ENCODE measurements around the gene STRN. TPM values are rescaled to one million over a fixed set of nuclear protein-coding genes. Genes with fewer than 3 reads are reported as not detected.
"Not testable (repeated sequence)": the region's sequence is repeated elsewhere in the genome, so short reads cannot be mapped to it uniquely, and the experiment has no call there.

The STRN gene
- total RNA-seq, 2 experiments from 2014 or later = 16.1 to 32.6 TPM

- H3K27ac ChIP-seq (ENCODE audit: low read depth, low read length, poor library complexity, severe bottlenecking) = no peak overlapping the region
- no peak for DNase-seq (ENCODE audit: low spot score)
- H3K36me3 ChIP-seq (ENCODE audit: insufficient read depth, low read length) = peaks cover 25% of the 10 kb centered on the region
- H4K20me1 ChIP-seq (ENCODE audit: insufficient read depth, low read length) = no peaks in the 10 kb centered on the region
- no peak overlapping the region for H3K4me3 ChIP-seq (ENCODE audit: low read depth, low read length, poor library complexity, severe bottlenecking)
- H3K4me2 ChIP-seq (ENCODE audit: low read length) = no peak overlapping the region
- intact Hi-C loops (cut with micrococcal nuclease; ENCODE audit: unreplicated experiment) = no loop called here
- no TSS peak for BruUV-seq (replicated peaks)
- H3K9me2 ChIP-seq (ENCODE audit: insufficient read depth, low read length) = no peaks in the 10 kb centered on the region
- H3K9me3 ChIP-seq (ENCODE audit: low read length) = no peaks in the 10 kb centered on the region
- no peak for TF ChIP-seq EZH2phosphoT487 (IDR thresholded peaks at IDR 0.05; ENCODE audit: borderline replicate concordance, low read depth, low read length)
- TF ChIP-seq CTCF (conservative IDR thresholded peaks at IDR 0.05; ENCODE audit: low read length) = no peak
- H3K79me2 ChIP-seq (ENCODE audit: insufficient read depth, low read depth, low read length) = no peaks in the 10 kb centered on the region
- CTCF ChIA-PET (ENCODE audit: unreplicated experiment) = no interaction called here
- POLR2A ChIA-PET = interaction anchor here (0.6 to 1.0 kb wide), 4 partner anchors 8 to 13 kb away, joined by 3 to 6 read pairs (median 4); no protein-coding TSS in a partner anchor
- no peaks in the 10 kb centered on the region for H3K4me1 ChIP-seq (ENCODE audit: insufficient read depth, low read length, poor library complexity, severe bottlenecking)
- no peak overlapping the region for H2AFZ ChIP-seq (ENCODE audit: low read length)
Observed at GRCh38 chr2:36981911-36982310, 15.6 kb upstream of the STRN start.

GRCh38 chr2:36979007-36979406 is 12.7 kb upstream of the STRN start:
- POLR2A ChIA-PET = interaction anchor here (0.6 to 1.1 kb wide), 2 partner anchors 9 to 41 kb away, joined by 3 read pairs; no protein-coding TSS in a partner anchor
- not testable (repeated sequence) for BruUV-seq (replicated peaks); DNase-seq (ENCODE audit: low spot score)

GRCh38 chr2:36976065-36976464 is 9.7 kb upstream of the STRN start:
- Histone ChIP-seq H3K4me3 (ENCODE audit: low read depth, low read length, poor library complexity, severe bottlenecking) (no peak overlapping the region), H2AFZ (ENCODE audit: low read length) (no peak overlapping the region), H3K79me2 (ENCODE audit: insufficient read depth, low read depth, low read length) (no peaks in the 10 kb centered on the region), H3K9me3 (ENCODE audit: low read length) (no peaks in the 10 kb centered on the region), H3K4me1 (ENCODE audit: insufficient read depth, low read length, poor library complexity, severe bottlenecking) (no peaks in the 10 kb centered on the region), H3K4me2 (ENCODE audit: low read length) (no peak overlapping the region), H3K9me2 (ENCODE audit: insufficient read depth, low read length) (no peaks in the 10 kb centered on the region), H4K20me1 (ENCODE audit: insufficient read depth, low read length) (no peaks in the 10 kb centered on the region), H3K36me3 (ENCODE audit: insufficient read depth, low read length) (peaks cover 15% of the 10 kb centered on the region; the same call in 1 of the 2 replicates), H3K27ac (ENCODE audit: low read depth, low read length, poor library complexity, severe bottlenecking) (no peak overlapping the region)
- ChIA-PET POLR2A (interaction anchor here (0.6 to 0.9 kb wide), 3 partner anchors 28 to 1383 kb away, joined by 3 read pairs; no protein-coding TSS in a partner anchor), CTCF (ENCODE audit: unreplicated experiment) (no interaction called here)
- BruUV-seq (replicated peaks) = no TSS peak
- no peak for TF ChIP-seq EZH2phosphoT487 (IDR thresholded peaks at IDR 0.05; ENCODE audit: borderline replicate concordance, low read depth, low read length)
- no peak for TF ChIP-seq CTCF (conservative IDR thresholded peaks at IDR 0.05; ENCODE audit: low read length)
- intact Hi-C loops (cut with micrococcal nuclease; ENCODE audit: unreplicated experiment) = no loop called here
- DNase-seq (ENCODE audit: low spot score) = no peak

More at GRCh38 chr2:36979007-36979406, 12.7 kb upstream of the STRN start:
- H4K20me1 ChIP-seq (ENCODE audit: insufficient read depth, low read length); H2AFZ ChIP-seq (ENCODE audit: low read length); H3K9me2 ChIP-seq (ENCODE audit: insufficient read depth, low read length); H3K27ac ChIP-seq (ENCODE audit: low read depth, low read length, poor library complexity, severe bottlenecking); H3K4me1 ChIP-seq (ENCODE audit: insufficient read depth, low read length, poor library complexity, severe bottlenecking); CTCF ChIA-PET (ENCODE audit: unreplicated experiment); H3K9me3 ChIP-seq (ENCODE audit: low read length); H3K79me2 ChIP-seq (ENCODE audit: insufficient read depth, low read depth, low read length); H3K4me3 ChIP-seq (ENCODE audit: low read depth, low read length, poor library complexity, severe bottlenecking); intact Hi-C loops (cut with micrococcal nuclease; ENCODE audit: unreplicated experiment); H3K4me2 ChIP-seq (ENCODE audit: low read length): not testable (repeated sequence)
- H3K36me3 ChIP-seq (ENCODE audit: insufficient read depth, low read length) = peaks cover 21% of the 10 kb centered on the region
